Endothelial cell of umbilical vein (primary cell): Measurements from ENCODE around the gene IL4R.

Source experiments
- EZH2 ChIP-seq: IDR thresholded peaks from 2 replicates; pipeline ENCODE4 v1.6.1; 2012; ENCODE audit warnings: borderline replicate concordance, low read depth, mild to moderate bottlenecking, moderate library complexity, low read length, inconsistent platforms; ENCODE audit not compliant: severe bottlenecking
- FOS ChIP-seq: IDR thresholded peaks from 2 replicates; pipeline ENCODE4 v1.6.1; 2011; ENCODE audit warnings: mild to moderate bottlenecking, low read length, moderate library complexity, borderline replicate concordance; ENCODE audit not compliant: insufficient read depth
- JUN ChIP-seq: IDR thresholded peaks from 2 replicates; pipeline ENCODE4 v1.6.1; 2011; ENCODE audit warnings: borderline replicate concordance, low read depth; ENCODE audit not compliant: insufficient read length, insufficient read depth
- POLR2A ChIP-seq: IDR thresholded peaks from 2 replicates; pipeline ENCODE4 v1.6.1; 2012; ENCODE audit warnings: low read depth, mild to moderate bottlenecking, control low read depth, low read length
- POLR2AphosphoS5 ChIP-seq: IDR thresholded peaks from 2 replicates; pipeline ENCODE4 v1.6.1; 2012; ENCODE audit warnings: low read depth, mild to moderate bottlenecking, control low read depth, low read length, moderate library complexity; ENCODE audit not compliant: insufficient read depth
- TF ChIP-seq, protein P1 (sequence below), 2 donors: IDR thresholded peaks; 1 replicate in 1 of 2; 2 replicates in 1 of 2; pipeline ENCODE4 v1.5.1; 2011; ENCODE audit warnings: low read length in 2 of 2, mild to moderate bottlenecking in 2 of 2, moderate library complexity in 2 of 2, control low read depth in 1 of 2, inconsistent platforms in 1 of 2, low read depth in 1 of 2; ENCODE audit not compliant: insufficient read depth in 1 of 2; ENCODE audit errors: extremely low read depth in 1 of 2
- TF ChIP-seq, protein P2 (sequence below): IDR thresholded peaks from 2 replicates; pipeline ENCODE4 v1.6.1; 2011; ENCODE audit not compliant: insufficient read depth, insufficient read length

GRCh38 chr16:27367461-27368357 is 53.9 kb downstream of the IL4R start:
- TF ChIP-seq, protein P1, sequence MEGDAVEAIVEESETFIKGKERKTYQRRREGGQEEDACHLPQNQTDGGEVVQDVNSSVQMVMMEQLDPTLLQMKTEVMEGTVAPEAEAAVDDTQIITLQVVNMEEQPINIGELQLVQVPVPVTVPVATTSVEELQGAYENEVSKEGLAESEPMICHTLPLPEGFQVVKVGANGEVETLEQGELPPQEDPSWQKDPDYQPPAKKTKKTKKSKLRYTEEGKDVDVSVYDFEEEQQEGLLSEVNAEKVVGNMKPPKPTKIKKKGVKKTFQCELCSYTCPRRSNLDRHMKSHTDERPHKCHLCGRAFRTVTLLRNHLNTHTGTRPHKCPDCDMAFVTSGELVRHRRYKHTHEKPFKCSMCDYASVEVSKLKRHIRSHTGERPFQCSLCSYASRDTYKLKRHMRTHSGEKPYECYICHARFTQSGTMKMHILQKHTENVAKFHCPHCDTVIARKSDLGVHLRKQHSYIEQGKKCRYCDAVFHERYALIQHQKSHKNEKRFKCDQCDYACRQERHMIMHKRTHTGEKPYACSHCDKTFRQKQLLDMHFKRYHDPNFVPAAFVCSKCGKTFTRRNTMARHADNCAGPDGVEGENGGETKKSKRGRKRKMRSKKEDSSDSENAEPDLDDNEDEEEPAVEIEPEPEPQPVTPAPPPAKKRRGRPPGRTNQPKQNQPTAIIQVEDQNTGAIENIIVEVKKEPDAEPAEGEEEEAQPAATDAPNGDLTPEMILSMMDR (IDR thresholded peaks at IDR 0.05; ENCODE audit: extremely low read depth in 1 of 2, insufficient read depth in 1 of 2, low read depth in 1 of 2, low read length in 2 of 2), result peak; percentile 64 to 93
- TF ChIP-seq EZH2 (no peak), POLR2AphosphoS5 (peak; percentile 22), POLR2A (peak; percentile 49), FOS (peak; percentile 27), JUN (no peak)
- TF ChIP-seq, protein P2, sequence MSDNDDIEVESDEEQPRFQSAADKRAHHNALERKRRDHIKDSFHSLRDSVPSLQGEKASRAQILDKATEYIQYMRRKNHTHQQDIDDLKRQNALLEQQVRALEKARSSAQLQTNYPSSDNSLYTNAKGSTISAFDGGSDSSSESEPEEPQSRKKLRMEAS, result no peak
